NT2/D1 (cell line): ENCODE measurements around the gene GGNBP2.

Experiments used
- SUZ12 ChIP-seq: IDR thresholded peaks from 2 replicates; pipeline ENCODE4 v1.6.1; 2011; ENCODE audit not compliant: insufficient read length, insufficient read depth; ENCODE audit errors: extremely low read depth
- YY1 ChIP-seq: IDR thresholded peaks from 2 replicates; pipeline ENCODE4 v1.6.1; 2011; ENCODE audit not compliant: insufficient read length, insufficient read depth
- ZNF274 ChIP-seq: IDR thresholded peaks from 2 replicates; pipeline ENCODE4 v1.6.1; 2011; ENCODE audit warnings: mild to moderate bottlenecking, low read depth, low read length

GRCh38 chr17:36533935-36534839 lies 10.5 kb upstream of the GGNBP2 start:
- TF ChIP-seq SUZ12 (no peak), YY1 (no peak), ZNF274 (no peak)
